GM18519 (cell line): ENCODE data around the gene CCDC192.

Source experiments
- ATAC-seq: cut with Tn5 transposase; IDR thresholded peaks from one replicate; pipeline ENCODE4 v1.9.1; 2021; ENCODE audit warnings: mild to moderate bottlenecking, moderate library complexity; ENCODE audit not compliant: unreplicated experiment, low FRiP score

CCDC192 gene

GRCh38 chr5:127942246-127943060 lies 239.3 kb downstream of the CCDC192 start:
- no peak for ATAC-seq

- peak; percentile 57 for ATAC-seq
Observed at GRCh38 chr5:127943061-127943371, 239.8 kb downstream of the CCDC192 start.

GRCh38 chr5:127944125-127944524 lies 240.9 kb downstream of the CCDC192 start:
- ATAC-seq, result no peak

GRCh38 chr5:127947941-127948340 lies 244.8 kb downstream of the CCDC192 start:
- no peak for ATAC-seq

- no peak for ATAC-seq
Observed at GRCh38 chr5:127950707-127951391, 247.7 kb downstream of the CCDC192 start.

GRCh38 chr5:127951791-127952190 lies 248.6 kb downstream of the CCDC192 start:
- no peak for ATAC-seq

- ATAC-seq, result no peak
Observed at GRCh38 chr5:127957183-127957582, 254.0 kb downstream of the CCDC192 start.

GRCh38 chr5:127957701-127958239 lies 254.6 kb downstream of the CCDC192 start:
- no peak for ATAC-seq

GRCh38 chr5:127958421-127959011 lies 255.3 kb downstream of the CCDC192 start:
- no peak for ATAC-seq

- ATAC-seq, result no peak
Observed at GRCh38 chr5:127959152-127959764, 256.1 kb downstream of the CCDC192 start.

- no peak for ATAC-seq
Observed at GRCh38 chr5:127960270-127960691, 257.1 kb downstream of the CCDC192 start.

- no peak for ATAC-seq
Observed at GRCh38 chr5:127961006-127961762, 258.0 kb downstream of the CCDC192 start.

GRCh38 chr5:127961763-127962145 lies 258.6 kb downstream of the CCDC192 start:
- ATAC-seq, result no peak

GRCh38 chr5:127962491-127962890 lies 259.3 kb downstream of the CCDC192 start:
- ATAC-seq, result no peak

- no peak for ATAC-seq
Observed at GRCh38 chr5:127963233-127963632, 260.0 kb downstream of the CCDC192 start.

GRCh38 chr5:127963931-127964330 lies 260.7 kb downstream of the CCDC192 start:
- ATAC-seq, result no peak

GRCh38 chr5:127967323-127967982 lies 264.3 kb downstream of the CCDC192 start:
- ATAC-seq, result no peak

- no peak for ATAC-seq
Observed at GRCh38 chr5:127967983-127968592, 264.9 kb downstream of the CCDC192 start.

- no peak for ATAC-seq
Observed at GRCh38 chr5:127969002-127969401, 265.8 kb downstream of the CCDC192 start.
